ENCODE measurements around the gene MUC20. TPM values are rescaled to one million over a fixed set of nuclear protein-coding genes. Genes with fewer than 3 reads are reported as not detected.

Gene MUC20
- total and polyA plus RNA-seq, 4 donors, result 2.9 to 17.8 (median 11.1) TPM

GRCh38 chr3:195698325-195698646, 22.5 kb upstream of the MUC20 start:
- no peaks in the 10 kb centered on the region for H3K9me3 ChIP-seq (ENCODE audit: control insufficient read depth, low read length)
- intact Hi-C loops (cut with DNase I), result no loop called here
- H3K36me3 ChIP-seq (ENCODE audit: control insufficient read depth in 1 of 2, insufficient read depth in 2 of 2, low read length in 1 of 2), result no peaks in the 10 kb centered on the region
- peak in 1 of 2 donors; percentile 1 for DNase-seq
- no peaks in the 10 kb centered on the region for H3K4me1 ChIP-seq (ENCODE audit: control insufficient read depth in 1 of 2, insufficient read depth in 2 of 2, low read length in 2 of 2)
- 82 to 83% methylated on average over 4 of the region's 4 CpGs for WGBS, 2 donors
- H3K4me3 ChIP-seq (ENCODE audit: low read length in 2 of 2), result no peak overlapping the region
- H3K27ac ChIP-seq (ENCODE audit: low read depth in 1 of 2, low read length in 2 of 2), result no peak overlapping the region
- no peaks in the 10 kb centered on the region for H3K27me3 ChIP-seq (ENCODE audit: control insufficient read depth in 1 of 2, insufficient read depth in 2 of 2, low read length in 1 of 2)
- peak; percentile 2 for ATAC-seq (ENCODE audit: low FRiP score)

- Histone ChIP-seq H3K4me3 (ENCODE audit: low read length in 2 of 2) (no peak overlapping the region), H3K27ac (ENCODE audit: low read depth in 1 of 2, low read length in 2 of 2) (no peak overlapping the region), H3K36me3 (ENCODE audit: control insufficient read depth in 1 of 2, insufficient read depth in 2 of 2, low read length in 1 of 2) (no peaks in the 10 kb centered on the region), H3K9me3 (ENCODE audit: control insufficient read depth, low read length) (no peaks in the 10 kb centered on the region), H3K4me1 (ENCODE audit: control insufficient read depth in 1 of 2, insufficient read depth in 2 of 2, low read length in 2 of 2) (no peaks in the 10 kb centered on the region), H3K27me3 (ENCODE audit: control insufficient read depth in 1 of 2, insufficient read depth in 2 of 2, low read length in 1 of 2) (no peaks in the 10 kb centered on the region)
- peak in 1 of 2 donors; percentile 24 for DNase-seq
- intact Hi-C loops (cut with DNase I), result no loop called here
- ATAC-seq (ENCODE audit: low FRiP score), result no peak
- WGBS, 2 donors, result 60 to 65% methylated on average over 5 of the region's 5 CpGs
Observed at GRCh38 chr3:195698647-195699387, 22.0 kb upstream of the MUC20 start.

GRCh38 chr3:195699388-195699771, 21.4 kb upstream of the MUC20 start:
- H3K4me3 ChIP-seq (ENCODE audit: low read length in 2 of 2), result no peak overlapping the region
- H3K36me3 ChIP-seq (ENCODE audit: control insufficient read depth in 1 of 2, insufficient read depth in 2 of 2, low read length in 1 of 2), result no peaks in the 10 kb centered on the region
- H3K27ac ChIP-seq (ENCODE audit: low read depth in 1 of 2, low read length in 2 of 2), result no peak overlapping the region
- DNase-seq (no peak), ATAC-seq (ENCODE audit: low FRiP score) (no peak)
- 75 to 81% methylated on average over 2 of the region's 2 CpGs for WGBS, 2 donors
- no peaks in the 10 kb centered on the region for H3K9me3 ChIP-seq (ENCODE audit: control insufficient read depth, low read length)
- no peaks in the 10 kb centered on the region for H3K4me1 ChIP-seq (ENCODE audit: control insufficient read depth in 1 of 2, insufficient read depth in 2 of 2, low read length in 2 of 2)
- intact Hi-C loops (cut with DNase I), result no loop called here
- H3K27me3 ChIP-seq (ENCODE audit: control insufficient read depth in 1 of 2, insufficient read depth in 2 of 2, low read length in 1 of 2), result no peaks in the 10 kb centered on the region

GRCh38 chr3:195699860-195700259, 20.9 kb upstream of the MUC20 start:
- H3K27me3 ChIP-seq (ENCODE audit: control insufficient read depth in 1 of 2, insufficient read depth in 2 of 2, low read length in 1 of 2), result no peaks in the 10 kb centered on the region
- no peaks in the 10 kb centered on the region for H3K36me3 ChIP-seq (ENCODE audit: control insufficient read depth in 1 of 2, insufficient read depth in 2 of 2, low read length in 1 of 2)
- no peak for DNase-seq
- 76 to 80% methylated on average over 6 of the region's 6 CpGs for WGBS, 2 donors
- H3K4me1 ChIP-seq (ENCODE audit: control insufficient read depth in 1 of 2, insufficient read depth in 2 of 2, low read length in 2 of 2), result no peaks in the 10 kb centered on the region
- ATAC-seq (ENCODE audit: low FRiP score), result no peak
- H3K27ac ChIP-seq (ENCODE audit: low read depth in 1 of 2, low read length in 2 of 2), result no peak overlapping the region
- intact Hi-C loops (cut with DNase I), result no loop called here
- H3K4me3 ChIP-seq (ENCODE audit: low read length in 2 of 2), result no peak overlapping the region
- no peaks in the 10 kb centered on the region for H3K9me3 ChIP-seq (ENCODE audit: control insufficient read depth, low read length)

- Histone ChIP-seq H3K4me3 (ENCODE audit: low read length in 2 of 2) (no peak overlapping the region), H3K27ac (ENCODE audit: low read depth in 1 of 2, low read length in 2 of 2) (no peak overlapping the region), H3K27me3 (ENCODE audit: control insufficient read depth in 1 of 2, insufficient read depth in 2 of 2, low read length in 1 of 2) (no peaks in the 10 kb centered on the region), H3K4me1 (ENCODE audit: control insufficient read depth in 1 of 2, insufficient read depth in 2 of 2, low read length in 2 of 2) (no peaks in the 10 kb centered on the region), H3K9me3 (ENCODE audit: control insufficient read depth, low read length) (no peaks in the 10 kb centered on the region), H3K36me3 (ENCODE audit: control insufficient read depth in 1 of 2, insufficient read depth in 2 of 2, low read length in 1 of 2) (no peaks in the 10 kb centered on the region)
- intact Hi-C loops (cut with DNase I), result no loop called here
- DNase-seq, result peak in 1 of 2 donors; percentile 51
- 89 to 91% methylated on average over 5 of the region's 5 CpGs for WGBS, 2 donors
- ATAC-seq (ENCODE audit: low FRiP score), result no peak
Observed at GRCh38 chr3:195700319-195700718, 20.5 kb upstream of the MUC20 start.

GRCh38 chr3:195701042-195701915, 19.5 kb upstream of the MUC20 start:
- whole genome bisulfite sequencing, 2 donors, result 69 to 72% methylated on average over 9 of the region's 9 CpGs
- Histone ChIP-seq H3K27me3 (ENCODE audit: control insufficient read depth in 1 of 2, insufficient read depth in 2 of 2, low read length in 1 of 2) (no peaks in the 10 kb centered on the region), H3K4me3 (ENCODE audit: low read length in 2 of 2) (no peak overlapping the region), H3K27ac (ENCODE audit: low read depth in 1 of 2, low read length in 2 of 2) (no peak overlapping the region), H3K4me1 (ENCODE audit: control insufficient read depth in 1 of 2, insufficient read depth in 2 of 2, low read length in 2 of 2) (no peaks in the 10 kb centered on the region), H3K36me3 (ENCODE audit: control insufficient read depth in 1 of 2, insufficient read depth in 2 of 2, low read length in 1 of 2) (no peaks in the 10 kb centered on the region), H3K9me3 (ENCODE audit: control insufficient read depth, low read length) (no peaks in the 10 kb centered on the region)
- ATAC-seq (ENCODE audit: low FRiP score) (no peak), DNase-seq (peak; percentile 53 to 66)
- intact Hi-C loops (cut with DNase I), result no loop called here

- DNase-seq (peak in 1 of 2 donors; percentile 21), ATAC-seq (ENCODE audit: low FRiP score) (no peak)
- Histone ChIP-seq H3K4me1 (ENCODE audit: control insufficient read depth in 1 of 2, insufficient read depth in 2 of 2, low read length in 2 of 2) (no peaks in the 10 kb centered on the region), H3K36me3 (ENCODE audit: control insufficient read depth in 1 of 2, insufficient read depth in 2 of 2, low read length in 1 of 2) (peaks cover 0 to 6% of the 10 kb centered on the region in 2 donors), H3K9me3 (ENCODE audit: control insufficient read depth, low read length) (no peaks in the 10 kb centered on the region), H3K27me3 (ENCODE audit: control insufficient read depth in 1 of 2, insufficient read depth in 2 of 2, low read length in 1 of 2) (no peaks in the 10 kb centered on the region), H3K4me3 (ENCODE audit: low read length in 2 of 2) (no peak overlapping the region), H3K27ac (ENCODE audit: low read depth in 1 of 2, low read length in 2 of 2) (no peak overlapping the region)
- intact Hi-C loops (cut with DNase I), result no loop called here
- 72 to 75% methylated on average over 5 of the region's 5 CpGs for WGBS, 2 donors
Observed at GRCh38 chr3:195703776-195704175, 17.0 kb upstream of the MUC20 start.

GRCh38 chr3:195704433-195704999, 16.3 kb upstream of the MUC20 start:
- ATAC-seq (ENCODE audit: low FRiP score), result no peak
- H3K9me3 ChIP-seq (ENCODE audit: control insufficient read depth, low read length), result no peaks in the 10 kb centered on the region
- peaks cover 0 to 6% of the 10 kb centered on the region in 2 donors for H3K36me3 ChIP-seq (ENCODE audit: control insufficient read depth in 1 of 2, insufficient read depth in 2 of 2, low read length in 1 of 2)
- H3K4me3 ChIP-seq (ENCODE audit: low read length in 2 of 2), result no peak overlapping the region
- intact Hi-C loops (cut with DNase I), result no loop called here
- no peaks in the 10 kb centered on the region for H3K4me1 ChIP-seq (ENCODE audit: control insufficient read depth in 1 of 2, insufficient read depth in 2 of 2, low read length in 2 of 2)
- no peak overlapping the region for H3K27ac ChIP-seq (ENCODE audit: low read depth in 1 of 2, low read length in 2 of 2)
- WGBS, 2 donors, result 55% methylated on average over 9 of the region's 9 CpGs
- no peaks in the 10 kb centered on the region for H3K27me3 ChIP-seq (ENCODE audit: control insufficient read depth in 1 of 2, insufficient read depth in 2 of 2, low read length in 1 of 2)
- DNase-seq, result peak in 1 of 2 donors; percentile 40

All from aorta (tissue), 5 donors.